Panc1 (cell line): ENCODE results near the gene IDE. TPM values are rescaled to one million over a fixed set of nuclear protein-coding genes. Genes with fewer than 3 reads are reported as not detected.

Experiments used
- ATAC-seq: fragments of 200-7000 bp; cut with Tn5 transposase; 2 replicates; pipeline ENCODE4 v1.9.1; 2020; ENCODE audit warnings: mild to moderate bottlenecking, moderate library complexity
- BruUV-seq: library from RNA; stranded (reverse); fragments of 400-500 nt; replicated peaks from 2 replicates; lab custom pipeline; 2021; lab: Mats Ljungman, UMichigan
- CTCF ChIA-PET: fragments of 300-600 bp; sonication (Branson Sonifier 250); formaldehyde crosslinking; loops from one replicate; lab custom pipeline; 2022; ENCODE audit warnings: antibody characterized with exemption; lab: Charles Lee
- POLR2A ChIA-PET: fragments of 300-600 bp; sonication (Branson Sonifier 250); formaldehyde crosslinking; loops from one replicate; lab custom pipeline; 2022; ENCODE audit warnings: antibody characterized with exemption; lab: Charles Lee
- DNase-seq: peaks from one replicate; pipeline ENCODE4 v3.0.0-alpha.2; 2010; ENCODE audit warnings: low read depth, low spot score
- H3K27ac ChIP-seq: 2 replicates; pipeline ENCODE4 v1.5.1; 2011; ENCODE audit warnings: mild to moderate bottlenecking, low read length, inconsistent platforms
- H3K27me3 ChIP-seq: fragments of 200-500 bp; sonication (Bioruptor generic); 2 replicates; pipeline ENCODE4 v1.6.0; 2014; ENCODE audit warnings: low read length, inconsistent platforms; ENCODE audit not compliant: control insufficient read depth, insufficient read depth
- H3K36me3 ChIP-seq: fragments of 200-500 bp; sonication (Bioruptor generic); 2 replicates; pipeline ENCODE4 v1.5.1; 2014; ENCODE audit warnings: inconsistent platforms, mild to moderate bottlenecking, low read length, moderate library complexity; ENCODE audit not compliant: control insufficient read depth, insufficient read depth
- H3K4me1 ChIP-seq: 2 replicates; pipeline ENCODE4 v1.5.1; 2011; ENCODE audit warnings: inconsistent platforms, mild to moderate bottlenecking, low read length, moderate library complexity; ENCODE audit not compliant: control insufficient read depth, insufficient read depth
- H3K4me3 ChIP-seq, 2 experiments: 2 replicates each; pipeline ENCODE4 v1.5.1; 2011 to 2012; ENCODE audit warnings: low read depth in 2 of 2, low read length in 2 of 2, mild to moderate bottlenecking in 2 of 2, inconsistent platforms in 1 of 2, moderate library complexity in 1 of 2
- H3K9me3 ChIP-seq: fragments of 200-500 bp; sonication (Bioruptor generic); 2 replicates; pipeline ENCODE4 v1.5.1; 2014; ENCODE audit warnings: low read depth, mild to moderate bottlenecking, inconsistent platforms, low read length, moderate library complexity; ENCODE audit not compliant: control insufficient read depth, insufficient read depth
- POLR2AphosphoS5 ChIP-seq: IDR thresholded peaks from 2 replicates; pipeline ENCODE4 v1.6.1; 2012; ENCODE audit warnings: mild to moderate bottlenecking, low read depth, low read length, moderate library complexity
- SIN3A ChIP-seq: IDR thresholded peaks from 2 replicates; pipeline ENCODE4 v1.6.1; 2012; ENCODE audit warnings: low read depth, mild to moderate bottlenecking, low read length, moderate library complexity, borderline replicate concordance; ENCODE audit not compliant: insufficient read depth
- TCF7L2 ChIP-seq: IDR thresholded peaks from 2 replicates; pipeline ENCODE4 v1.6.1; 2011; ENCODE audit warnings: mild to moderate bottlenecking, low read depth, low read length, inconsistent platforms
- in situ Hi-C: cut with HindIII; loops from 2 replicates; pipeline ENCODE4 v1.10.0; 2016; ENCODE audit warnings: low sequenced_read_pairs, low pct_unique_long_range_greater_than_20kb
- intact Hi-C: fragments of 100-400 bp; cut with micrococcal nuclease; formaldehyde crosslinking; loops from one replicate; pipeline ENCODE4 v1.10.0; 2022; ENCODE audit not compliant: unreplicated experiment
- total RNA-seq: library from RNA; stranded (reverse); gene quantifications from one replicate; pipeline ENCODE4 v1.2.1, GENCODE V29; 2021; ENCODE audit not compliant: unreplicated experiment
- TF ChIP-seq, protein P1 (sequence below): fragments of 450-650 bp; IDR thresholded peaks from 2 replicates; pipeline ENCODE4 v1.5.1; 2017; ENCODE audit warnings: mild to moderate bottlenecking
- TF ChIP-seq, protein P2 (sequence below), 2 experiments: IDR thresholded peaks; 2 replicates each; pipeline ENCODE4 v1.6.1; 2011 to 2012; ENCODE audit warnings: low read depth in 2 of 2, control low read depth in 1 of 2, low read length in 1 of 2, mild to moderate bottlenecking in 1 of 2, moderate library complexity in 1 of 2; ENCODE audit not compliant: insufficient read depth in 1 of 2

Gene IDE
- total RNA-seq, 1 experiment from 2014 or later, result 79.0 TPM

DNA sequence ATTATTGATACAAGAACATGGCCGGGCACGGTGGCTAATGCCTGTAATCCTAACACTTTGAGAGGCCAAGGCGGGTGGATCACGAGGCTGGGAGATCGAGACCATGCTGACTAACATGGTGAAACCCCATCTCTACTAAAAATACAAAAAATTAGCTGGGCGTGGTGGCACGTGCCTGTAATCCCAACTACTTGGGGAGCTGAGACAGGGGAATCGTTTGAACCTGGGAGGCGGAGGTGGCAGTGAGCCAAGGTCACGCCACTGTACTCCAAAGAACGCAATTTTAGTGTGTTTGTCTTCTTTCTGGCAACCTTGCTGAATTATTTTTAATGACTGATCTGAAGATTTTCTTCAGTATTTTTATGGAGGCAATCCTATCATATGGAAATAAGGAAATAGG is 46.2 kb downstream of the IDE start:
- in situ Hi-C loops, result no loop called here

DNA sequence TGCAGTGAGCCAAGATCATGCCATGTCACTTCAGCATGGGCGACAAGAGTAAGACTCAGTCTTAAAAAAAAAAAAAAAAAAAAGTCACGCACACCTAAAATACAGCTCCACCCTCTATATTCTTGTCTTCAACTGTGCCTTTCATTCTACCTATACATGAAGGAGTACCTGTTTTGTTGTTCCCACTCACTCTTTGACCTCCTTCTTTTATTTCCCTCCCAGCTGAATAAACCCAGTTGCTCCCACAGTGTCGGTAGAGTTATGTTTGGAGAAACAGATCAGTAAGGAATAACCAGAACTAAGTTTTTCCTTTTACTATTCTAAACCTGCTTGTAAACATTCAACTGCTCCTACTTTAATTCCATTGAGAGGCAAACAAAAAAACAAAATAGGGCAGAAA is 50.3 kb downstream of the IDE start:
- H3K27me3 ChIP-seq, result no peaks in the 10 kb centered on the region
- POLR2A ChIA-PET, result no interaction called here
- no peak overlapping the region for H3K27ac ChIP-seq
- H3K36me3 ChIP-seq, result peaks cover 7% of the 10 kb centered on the region; the same call in 1 of the 2 replicates
- intact Hi-C loops, result no loop called here
- CTCF ChIA-PET, result interaction anchor here (0.7 kb wide), 1 partner anchor 1796 kb away, joined by 7 read pairs; no protein-coding TSS in a partner anchor
- H3K4me1 ChIP-seq, result no peaks in the 10 kb centered on the region
- no TSS peak for BruUV-seq
- ATAC-seq, result no peak
- in situ Hi-C loops, result no loop called here
- DNase-seq, result no peak
- no peak for TF ChIP-seq POLR2AphosphoS5
- TF ChIP-seq, protein P1, sequence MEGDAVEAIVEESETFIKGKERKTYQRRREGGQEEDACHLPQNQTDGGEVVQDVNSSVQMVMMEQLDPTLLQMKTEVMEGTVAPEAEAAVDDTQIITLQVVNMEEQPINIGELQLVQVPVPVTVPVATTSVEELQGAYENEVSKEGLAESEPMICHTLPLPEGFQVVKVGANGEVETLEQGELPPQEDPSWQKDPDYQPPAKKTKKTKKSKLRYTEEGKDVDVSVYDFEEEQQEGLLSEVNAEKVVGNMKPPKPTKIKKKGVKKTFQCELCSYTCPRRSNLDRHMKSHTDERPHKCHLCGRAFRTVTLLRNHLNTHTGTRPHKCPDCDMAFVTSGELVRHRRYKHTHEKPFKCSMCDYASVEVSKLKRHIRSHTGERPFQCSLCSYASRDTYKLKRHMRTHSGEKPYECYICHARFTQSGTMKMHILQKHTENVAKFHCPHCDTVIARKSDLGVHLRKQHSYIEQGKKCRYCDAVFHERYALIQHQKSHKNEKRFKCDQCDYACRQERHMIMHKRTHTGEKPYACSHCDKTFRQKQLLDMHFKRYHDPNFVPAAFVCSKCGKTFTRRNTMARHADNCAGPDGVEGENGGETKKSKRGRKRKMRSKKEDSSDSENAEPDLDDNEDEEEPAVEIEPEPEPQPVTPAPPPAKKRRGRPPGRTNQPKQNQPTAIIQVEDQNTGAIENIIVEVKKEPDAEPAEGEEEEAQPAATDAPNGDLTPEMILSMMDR, result no peak
- TF ChIP-seq, protein P2, sequence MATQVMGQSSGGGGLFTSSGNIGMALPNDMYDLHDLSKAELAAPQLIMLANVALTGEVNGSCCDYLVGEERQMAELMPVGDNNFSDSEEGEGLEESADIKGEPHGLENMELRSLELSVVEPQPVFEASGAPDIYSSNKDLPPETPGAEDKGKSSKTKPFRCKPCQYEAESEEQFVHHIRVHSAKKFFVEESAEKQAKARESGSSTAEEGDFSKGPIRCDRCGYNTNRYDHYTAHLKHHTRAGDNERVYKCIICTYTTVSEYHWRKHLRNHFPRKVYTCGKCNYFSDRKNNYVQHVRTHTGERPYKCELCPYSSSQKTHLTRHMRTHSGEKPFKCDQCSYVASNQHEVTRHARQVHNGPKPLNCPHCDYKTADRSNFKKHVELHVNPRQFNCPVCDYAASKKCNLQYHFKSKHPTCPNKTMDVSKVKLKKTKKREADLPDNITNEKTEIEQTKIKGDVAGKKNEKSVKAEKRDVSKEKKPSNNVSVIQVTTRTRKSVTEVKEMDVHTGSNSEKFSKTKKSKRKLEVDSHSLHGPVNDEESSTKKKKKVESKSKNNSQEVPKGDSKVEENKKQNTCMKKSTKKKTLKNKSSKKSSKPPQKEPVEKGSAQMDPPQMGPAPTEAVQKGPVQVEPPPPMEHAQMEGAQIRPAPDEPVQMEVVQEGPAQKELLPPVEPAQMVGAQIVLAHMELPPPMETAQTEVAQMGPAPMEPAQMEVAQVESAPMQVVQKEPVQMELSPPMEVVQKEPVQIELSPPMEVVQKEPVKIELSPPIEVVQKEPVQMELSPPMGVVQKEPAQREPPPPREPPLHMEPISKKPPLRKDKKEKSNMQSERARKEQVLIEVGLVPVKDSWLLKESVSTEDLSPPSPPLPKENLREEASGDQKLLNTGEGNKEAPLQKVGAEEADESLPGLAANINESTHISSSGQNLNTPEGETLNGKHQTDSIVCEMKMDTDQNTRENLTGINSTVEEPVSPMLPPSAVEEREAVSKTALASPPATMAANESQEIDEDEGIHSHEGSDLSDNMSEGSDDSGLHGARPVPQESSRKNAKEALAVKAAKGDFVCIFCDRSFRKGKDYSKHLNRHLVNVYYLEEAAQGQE (IDR thresholded peaks at IDR 0.05; ENCODE audit: insufficient read depth in 1 of 2, low read depth in 2 of 2, low read length in 1 of 2), result no peak
- TF ChIP-seq SIN3A, result no peak
- TF ChIP-seq TCF7L2, result no peak
- no peaks in the 10 kb centered on the region for H3K9me3 ChIP-seq
- H3K4me3 ChIP-seq, result no peak overlapping the region

More for the DNA sequence above, 46.2 kb downstream of the IDE start:
- H3K4me3 ChIP-seq, result no peak overlapping the region
- ChIA-PET POLR2A (no interaction called here), CTCF (no interaction called here)
- DNase-seq, result no peak
- peaks cover 27% of the 10 kb centered on the region for H3K36me3 ChIP-seq
- H3K27ac ChIP-seq, result no peak overlapping the region
- intact Hi-C loops, result no loop called here
- no peaks in the 10 kb centered on the region for H3K27me3 ChIP-seq
- no peaks in the 10 kb centered on the region for H3K9me3 ChIP-seq
- H3K4me1 ChIP-seq, result no peaks in the 10 kb centered on the region
- BruUV-seq, result no TSS peak
- no peak for ATAC-seq
- TF ChIP-seq POLR2AphosphoS5 (no peak), TCF7L2 (no peak), SIN3A (no peak)
- TF ChIP-seq, protein P1, result no peak
- TF ChIP-seq, protein P2 (IDR thresholded peaks at IDR 0.05; ENCODE audit: insufficient read depth in 1 of 2, low read depth in 2 of 2, low read length in 1 of 2), result no peak
